ENCODE data around the gene DEPDC4.
"Not testable (repeated sequence)": the region's sequence is repeated elsewhere in the genome, so short reads cannot be mapped to it uniquely, and the experiment has no call there.

DEPDC4 gene

DNA sequence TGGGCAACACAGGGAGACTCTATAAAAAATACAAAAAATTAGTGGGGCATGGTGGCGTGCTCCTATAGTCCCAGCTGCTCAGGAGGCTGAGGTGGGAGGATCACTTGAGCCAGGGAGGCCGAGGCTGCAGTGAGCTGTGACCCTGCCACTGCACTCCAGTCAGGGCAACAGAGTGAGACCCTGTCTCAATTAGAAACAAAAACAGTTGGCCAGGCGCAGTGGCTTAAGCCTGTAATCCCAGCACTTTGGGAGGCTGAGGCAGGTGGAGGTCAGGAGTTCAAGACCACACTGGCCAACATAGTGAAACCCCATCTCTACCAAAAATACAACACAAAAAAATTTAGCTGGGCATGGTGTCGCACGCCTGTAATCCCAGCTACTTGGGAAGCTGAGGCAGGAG, 1.8 kb downstream of the DEPDC4 start:
- in situ Hi-C loops (cut with MboI; ENCODE audit: low sequenced_read_pairs) = not testable (repeated sequence)

DNA sequence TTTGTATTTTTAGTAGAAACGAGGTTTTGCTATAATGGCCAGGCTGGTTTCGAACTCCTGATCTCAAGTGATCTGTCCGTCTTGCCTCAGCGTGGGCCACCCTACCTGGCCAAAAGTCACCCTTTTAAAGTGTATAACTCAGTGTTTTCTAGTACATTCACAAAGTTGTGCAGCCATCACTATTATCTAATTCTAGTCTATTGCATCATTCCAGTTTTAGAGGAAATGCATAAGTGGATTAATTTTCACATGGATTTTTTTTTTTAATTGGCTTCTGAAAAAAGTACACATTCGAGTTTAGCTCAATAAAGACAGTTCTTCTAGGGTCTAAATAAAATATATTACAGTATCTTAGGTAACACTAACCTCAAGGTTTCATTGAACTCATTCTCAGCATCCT, 3.7 kb downstream of the DEPDC4 start:
- in situ Hi-C loops (cut with MboI; ENCODE audit: low sequenced_read_pairs) = no loop called here

DNA sequence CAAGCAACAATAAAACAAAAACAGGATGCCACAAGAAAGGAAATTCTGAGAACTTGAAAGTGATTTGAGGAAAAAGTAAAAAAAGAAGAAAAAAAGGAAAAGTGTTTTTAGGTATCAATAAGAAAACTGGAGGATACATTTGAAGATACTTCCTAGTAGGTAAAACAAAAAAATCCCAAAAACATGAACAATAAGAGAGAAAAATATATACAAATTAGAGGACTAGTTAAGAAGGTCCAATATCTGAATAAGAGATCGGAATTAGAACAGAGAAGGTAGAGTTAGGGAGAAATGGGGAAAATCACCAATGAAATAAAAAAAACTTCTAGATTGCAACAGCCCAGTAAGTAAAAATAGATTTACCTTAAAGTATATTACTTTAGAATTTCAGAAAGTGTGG, 8.8 kb downstream of the DEPDC4 start:
- in situ Hi-C loops (cut with MboI; ENCODE audit: low sequenced_read_pairs) = no loop called here

DNA sequence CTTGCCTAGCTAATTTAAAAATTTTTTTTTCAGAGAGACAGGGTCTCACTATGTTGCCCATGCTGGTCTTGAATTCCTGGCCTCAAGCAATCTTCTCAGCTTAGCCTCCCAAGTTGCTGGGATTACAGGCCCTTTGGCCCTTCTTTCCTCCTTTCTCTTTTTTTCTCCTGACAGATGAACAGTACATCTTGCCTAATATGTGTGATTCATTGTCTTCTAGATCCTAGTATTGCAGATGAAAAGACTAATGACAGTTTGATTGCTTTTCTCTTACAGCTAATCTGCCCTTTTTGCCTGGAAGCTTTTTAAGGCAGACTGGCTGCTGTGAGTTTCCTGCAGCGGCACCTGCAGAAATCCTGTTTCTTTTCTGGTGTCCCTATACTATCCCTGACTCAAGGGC, 12.0 kb downstream of the DEPDC4 start:
- in situ Hi-C loops (cut with MboI; ENCODE audit: low sequenced_read_pairs) = no loop called here

GRCh38 chr12:100253437-100253836, 13.4 kb downstream of the DEPDC4 start:
- in situ Hi-C loops (cut with MboI; ENCODE audit: low sequenced_read_pairs) = no loop called here

- in situ Hi-C loops (cut with MboI; ENCODE audit: low sequenced_read_pairs) = no loop called here
These were observed 15.0 kb downstream of the DEPDC4 start for GRCh38 chr12:100251917-100252316.

DNA sequence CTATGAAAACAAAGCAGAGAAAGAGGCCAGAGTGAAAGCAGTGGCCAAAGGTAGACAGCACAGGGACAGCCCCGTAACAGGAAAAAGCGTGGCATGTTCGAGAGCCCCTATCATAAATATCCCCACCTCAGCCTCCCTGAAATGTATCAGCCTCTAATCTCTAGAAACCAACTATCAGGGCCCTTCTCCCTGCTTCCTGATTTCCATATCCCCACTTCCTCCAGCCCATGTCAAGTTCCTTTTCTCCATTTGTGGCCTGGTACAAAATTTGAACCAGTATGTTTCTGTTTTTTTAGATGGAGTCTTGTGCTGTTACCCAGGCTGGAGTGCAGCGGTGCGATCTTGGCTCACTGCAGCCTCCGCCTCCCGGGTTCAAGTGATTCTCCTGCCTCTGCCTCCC, 16.9 kb downstream of the DEPDC4 start:
- in situ Hi-C loops (cut with MboI; ENCODE audit: low sequenced_read_pairs) = no loop called here

DNA sequence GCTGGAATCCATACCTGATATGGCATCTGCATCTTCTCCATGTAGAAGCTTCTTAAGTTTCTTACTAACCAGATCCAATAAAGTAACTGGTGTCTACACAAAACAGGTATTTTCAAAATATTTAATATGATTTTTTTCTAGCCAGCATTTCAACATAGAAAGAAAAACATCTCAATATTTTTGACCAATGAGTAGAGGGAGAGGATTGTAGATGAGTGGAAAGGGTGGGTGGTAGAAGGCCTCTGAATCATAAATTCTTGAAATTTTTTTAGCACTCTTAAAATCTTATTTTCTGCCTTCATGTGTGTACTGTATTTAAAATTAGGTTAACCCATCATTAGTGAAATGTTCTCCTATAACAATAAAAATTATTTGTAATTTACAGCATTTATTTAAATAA, 18.0 kb downstream of the DEPDC4 start:
- in situ Hi-C loops (cut with MboI; ENCODE audit: low sequenced_read_pairs) = no loop called here

- in situ Hi-C loops (cut with MboI; ENCODE audit: low sequenced_read_pairs) = no loop called here
These were observed 19.1 kb downstream of the DEPDC4 start for GRCh38 chr12:100247765-100248164.

GRCh38 chr12:100243137-100243536, 23.7 kb downstream of the DEPDC4 start:
- in situ Hi-C loops (cut with MboI; ENCODE audit: low sequenced_read_pairs) = no loop called here

DNA sequence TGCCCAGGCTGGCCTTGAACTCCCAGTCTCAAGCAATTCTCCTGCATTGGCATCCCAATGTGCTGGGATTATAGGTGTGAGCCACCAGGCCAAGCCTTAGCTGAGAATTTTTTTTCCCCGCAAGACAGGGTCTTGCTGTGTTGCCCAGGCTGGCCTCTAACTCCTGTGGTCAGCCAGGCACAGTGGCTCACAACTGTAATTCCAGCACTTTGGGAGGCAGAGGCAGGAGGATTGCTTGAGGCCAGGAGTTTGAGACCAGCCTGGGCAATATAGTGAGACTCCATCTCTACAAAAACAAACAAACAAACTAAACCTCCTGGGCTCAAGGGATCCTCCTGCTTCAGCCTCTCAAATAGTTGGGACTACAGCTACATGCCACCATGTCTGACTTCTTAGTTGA, 27.3 kb downstream of the DEPDC4 start:
- in situ Hi-C loops (cut with MboI; ENCODE audit: low sequenced_read_pairs) = no loop called here

- in situ Hi-C loops (cut with MboI; ENCODE audit: low sequenced_read_pairs) = no loop called here
These were observed 28.1 kb downstream of the DEPDC4 start for GRCh38 chr12:100238801-100239200.

- in situ Hi-C loops (cut with MboI; ENCODE audit: low sequenced_read_pairs) = no loop called here
These were observed 32.1 kb downstream of the DEPDC4 start for GRCh38 chr12:100234591-100235304.

- in situ Hi-C loops (cut with MboI; ENCODE audit: low sequenced_read_pairs) = no loop called here
These were observed 32.7 kb downstream of the DEPDC4 start for GRCh38 chr12:100234166-100234565.

DNA sequence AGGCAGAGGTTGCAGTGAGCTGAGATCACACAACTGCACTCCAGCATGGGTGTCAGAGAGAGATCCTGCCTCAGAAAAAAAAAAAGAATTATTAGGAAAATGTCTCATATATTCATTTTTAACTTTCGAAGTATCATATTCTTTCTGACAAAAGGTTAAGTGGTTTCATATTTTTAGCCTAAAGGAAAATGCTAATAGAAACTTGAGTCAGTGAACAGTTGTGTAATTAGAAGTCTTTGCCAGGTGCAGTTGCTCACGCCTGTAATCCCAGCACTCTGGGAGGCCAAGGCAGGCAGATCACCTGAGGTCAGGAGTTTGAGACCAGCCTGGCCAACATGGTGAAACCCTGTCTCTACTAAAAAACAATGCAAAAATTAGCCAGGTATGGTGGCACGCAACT, 35.0 kb downstream of the DEPDC4 start:
- in situ Hi-C loops (cut with MboI; ENCODE audit: low sequenced_read_pairs) = not testable (repeated sequence)

GRCh38 chr12:100229876-100230275, 37.0 kb downstream of the DEPDC4 start:
- in situ Hi-C loops (cut with MboI; ENCODE audit: low sequenced_read_pairs) = no loop called here

- in situ Hi-C loops (cut with MboI; ENCODE audit: low sequenced_read_pairs) = no loop called here
These were observed 37.7 kb downstream of the DEPDC4 start for GRCh38 chr12:100229036-100229635.

DNA sequence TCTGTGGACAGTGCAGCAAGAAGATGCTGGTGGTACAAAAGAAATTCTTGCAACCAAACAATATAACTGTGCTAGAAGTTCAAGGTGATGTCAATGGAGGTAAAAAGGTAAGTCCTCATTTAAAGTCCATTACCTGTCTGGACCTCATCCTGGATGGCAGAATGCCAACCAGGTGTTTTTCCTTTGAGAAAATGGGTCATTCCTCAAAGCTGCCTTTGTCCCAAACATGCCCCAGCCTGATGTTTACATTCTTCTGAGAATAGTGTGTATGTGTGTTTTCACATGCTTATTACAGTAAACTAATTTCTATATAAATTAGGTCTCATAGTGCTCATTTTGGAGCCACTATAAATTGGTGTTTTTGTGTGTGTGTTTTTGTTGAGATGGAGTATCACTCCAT, 41.4 kb downstream of the DEPDC4 start:
- in situ Hi-C loops (cut with MboI; ENCODE audit: low sequenced_read_pairs) = no loop called here

- in situ Hi-C loops (cut with MboI; ENCODE audit: low sequenced_read_pairs) = not testable (repeated sequence)
These were observed 44.7 kb downstream of the DEPDC4 start for GRCh38 chr12:100222173-100222572.

- in situ Hi-C loops (cut with MboI; ENCODE audit: low sequenced_read_pairs) = no loop called here
These were observed 45.4 kb downstream of the DEPDC4 start for GRCh38 chr12:100221523-100221922.

GRCh38 chr12:100219328-100220109, 47.4 kb downstream of the DEPDC4 start:
- in situ Hi-C loops (cut with MboI; ENCODE audit: low sequenced_read_pairs) = no loop called here

DNA sequence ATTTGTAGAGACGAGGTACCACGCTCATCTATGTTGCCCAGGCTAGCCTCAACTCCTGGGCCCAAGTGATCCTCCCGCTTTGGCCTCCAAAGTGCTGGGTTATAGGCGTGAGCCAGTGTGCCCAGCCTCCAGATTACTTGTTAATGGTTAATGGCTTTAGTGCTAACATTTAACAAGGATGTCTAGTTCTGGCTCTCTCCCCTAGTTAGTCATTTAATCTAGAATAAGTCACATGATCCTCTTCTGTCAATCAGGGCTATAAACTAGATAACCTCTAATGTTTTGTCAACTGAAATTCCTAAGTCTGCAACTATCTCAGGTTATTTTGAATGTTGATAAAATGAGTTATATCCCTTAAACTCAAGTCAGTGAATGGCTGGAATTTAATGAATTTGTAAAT, 50.5 kb downstream of the DEPDC4 start:
- in situ Hi-C loops (cut with MboI; ENCODE audit: low sequenced_read_pairs) = no loop called here

All from HL-60/S4 treated with phorbol 12-myristate 13-acetate at 8.2 ng/mL for 4 days and 3 days (cell line).